GM12872 (cell line): ENCODE results near the gene ZNF672.

Experiments
- CTCF ChIP-seq: IDR thresholded peaks from 3 replicates; pipeline ENCODE4 v1.5.1; 2011; ENCODE audit warnings: low read depth, mild to moderate bottlenecking, low read length, moderate library complexity; ENCODE audit not compliant: insufficient read depth

Gene ZNF672

GRCh38 chr1:248884632-248885295 is 46.7 kb downstream of the ZNF672 start:
- TF ChIP-seq CTCF, result no peak

GRCh38 chr1:248885646-248886045 is 47.6 kb downstream of the ZNF672 start:
- no peak for TF ChIP-seq CTCF

GRCh38 chr1:248886237-248886895 is 48.3 kb downstream of the ZNF672 start:
- TF ChIP-seq CTCF, result no peak

GRCh38 chr1:248890549-248891498 is 52.8 kb downstream of the ZNF672 start:
- no peak for TF ChIP-seq CTCF

- no peak for TF ChIP-seq CTCF
These were observed 53.7 kb downstream of the ZNF672 start for GRCh38 chr1:248891758-248892157.

- no peak for TF ChIP-seq CTCF
These were observed 54.6 kb downstream of the ZNF672 start for GRCh38 chr1:248892590-248892989.

- TF ChIP-seq CTCF, result no peak
These were observed 56.8 kb downstream of the ZNF672 start for GRCh38 chr1:248894837-248895236.
